Muscle layer of colon (tissue), 2 donors: ENCODE results near the gene DTNB.

Source experiments
- H3K27ac ChIP-seq: one replicate; pipeline ENCODE4 v1.7.0; 2013; ENCODE audit warnings: low read depth, mild to moderate bottlenecking, low read length, moderate library complexity
- H3K27me3 ChIP-seq, 2 donors: one replicate each; pipeline ENCODE4 v1.7.0; 2013; ENCODE audit warnings: low read length in 2 of 2, mild to moderate bottlenecking in 2 of 2; ENCODE audit not compliant: insufficient read depth in 2 of 2, control insufficient read depth in 1 of 2
- H3K36me3 ChIP-seq: one replicate; pipeline ENCODE4 v1.7.0; 2013; ENCODE audit warnings: mild to moderate bottlenecking, low read length; ENCODE audit not compliant: insufficient read depth
- H3K4me1 ChIP-seq: one replicate; pipeline ENCODE4 v1.7.0; 2013; ENCODE audit warnings: mild to moderate bottlenecking, low read length; ENCODE audit not compliant: insufficient read depth
- H3K4me3 ChIP-seq, 2 donors: one replicate each; pipeline ENCODE4 v1.7.0; 2013; ENCODE audit warnings: low read length in 2 of 2, low read depth in 1 of 2, mild to moderate bottlenecking in 1 of 2, moderate library complexity in 1 of 2
- H3K9ac ChIP-seq: one replicate; pipeline ENCODE4 v1.7.0; 2013; ENCODE audit warnings: low read length
- H3K9me3 ChIP-seq: one replicate; pipeline ENCODE4 v1.7.0; 2013; ENCODE audit warnings: mild to moderate bottlenecking, low read length
- donor health status: abdominal sarcoma.
- donor health status: Adenocarcinoma of cecum.

Gene DTNB

GRCh38 chr2:25493207-25493606, 180.2 kb downstream of the DTNB start:
- no peaks in the 10 kb centered on the region for H3K4me1 ChIP-seq
- H3K27ac ChIP-seq: no peak overlapping the region
- H3K36me3 ChIP-seq: no peaks in the 10 kb centered on the region
- H3K4me3 ChIP-seq: no peak overlapping the region
- H3K27me3 ChIP-seq: no peaks in the 10 kb centered on the region
- no peak overlapping the region for H3K9ac ChIP-seq
- no peaks in the 10 kb centered on the region for H3K9me3 ChIP-seq

DNA sequence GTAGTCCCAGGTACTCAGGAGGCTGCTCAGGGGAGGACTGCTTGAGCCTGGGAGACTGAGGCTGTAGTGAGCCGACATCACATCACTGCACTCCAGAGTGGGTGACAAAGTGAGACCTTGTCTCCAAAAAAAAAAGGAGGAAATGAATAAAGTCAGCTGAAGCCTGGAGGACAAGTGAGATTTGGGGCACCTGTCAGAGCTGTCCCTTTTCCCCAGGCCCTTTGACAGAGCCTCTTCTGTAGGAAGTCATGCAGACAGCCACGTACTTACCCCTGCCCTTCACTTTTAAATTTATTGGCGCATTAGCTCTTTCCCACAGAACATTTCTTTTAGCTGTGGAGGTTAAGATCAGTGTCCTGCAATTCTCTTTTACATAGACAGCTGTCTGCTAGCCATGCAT, 180.7 kb downstream of the DTNB start:
- Histone ChIP-seq H3K27ac (no peak overlapping the region), H3K9me3 (no peaks in the 10 kb centered on the region), H3K4me1 (no peaks in the 10 kb centered on the region), H3K9ac (no peak overlapping the region), H3K36me3 (no peaks in the 10 kb centered on the region), H3K27me3 (no peaks in the 10 kb centered on the region), H3K4me3 (no peak overlapping the region)

DNA sequence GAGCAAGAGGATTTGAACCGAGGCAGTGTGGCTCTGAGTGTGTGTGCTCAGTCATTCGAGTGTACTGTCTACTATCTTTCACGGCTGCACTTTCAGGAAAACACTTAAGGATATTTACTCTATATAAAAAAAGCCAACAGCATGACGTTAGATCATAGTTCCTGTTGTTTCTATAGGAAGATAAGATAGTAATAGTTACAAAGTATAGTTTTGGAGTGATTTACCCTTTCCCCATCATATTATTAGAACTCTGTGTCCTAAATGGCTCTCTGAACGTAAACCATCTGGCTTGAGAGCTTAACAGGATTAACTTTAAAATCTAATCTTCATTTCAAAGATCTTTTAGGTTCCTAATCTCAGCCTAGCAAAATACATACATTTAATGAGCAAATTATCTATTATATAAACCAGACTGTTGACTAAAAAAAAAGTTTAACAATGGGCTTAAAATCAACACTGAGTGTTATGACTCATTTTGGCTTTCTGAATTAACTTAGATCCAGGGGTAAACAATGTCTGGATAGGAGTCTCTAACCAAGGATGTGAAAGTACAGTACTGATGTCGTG, 181.3 kb downstream of the DTNB start:
- Histone ChIP-seq H3K9me3 (no peaks in the 10 kb centered on the region), H3K36me3 (no peaks in the 10 kb centered on the region), H3K4me3 (no peak overlapping the region), H3K27ac (no peak overlapping the region), H3K27me3 (no peaks in the 10 kb centered on the region), H3K4me1 (no peaks in the 10 kb centered on the region), H3K9ac (no peak overlapping the region)

- H3K27me3 ChIP-seq: no peaks in the 10 kb centered on the region
- no peak overlapping the region for H3K27ac ChIP-seq
- H3K9me3 ChIP-seq: no peaks in the 10 kb centered on the region
These were observed 182.2 kb downstream of the DTNB start for GRCh38 chr2:25491003-25491696.

DNA sequence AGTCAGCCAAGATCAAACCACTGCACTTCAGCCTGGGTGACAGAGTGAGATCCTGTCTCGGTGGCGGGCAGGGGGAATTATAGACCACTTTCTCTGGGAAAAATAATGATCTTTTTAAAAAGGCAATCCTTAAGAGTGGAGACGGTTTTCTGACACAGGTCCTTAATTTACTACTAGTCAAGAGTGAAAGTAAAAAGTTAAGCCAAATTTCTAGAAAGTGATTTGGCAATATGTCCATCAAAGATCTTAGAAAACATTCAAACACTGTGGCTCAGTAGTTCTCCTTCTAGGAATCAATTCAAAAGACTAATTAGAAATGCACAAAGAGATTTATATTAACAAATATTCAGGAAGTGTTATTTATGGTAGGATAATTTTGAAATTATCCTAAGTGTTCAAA, 183.2 kb downstream of the DTNB start:
- no peaks in the 10 kb centered on the region for H3K4me1 ChIP-seq
- H3K9ac ChIP-seq: no peak overlapping the region
- no peaks in the 10 kb centered on the region for H3K36me3 ChIP-seq

More at GRCh38 chr2:25491003-25491696, 182.2 kb downstream of the DTNB start:
- no peak overlapping the region for H3K9ac ChIP-seq
- no peak overlapping the region for H3K4me3 ChIP-seq
- no peaks in the 10 kb centered on the region for H3K36me3 ChIP-seq
- no peaks in the 10 kb centered on the region for H3K4me1 ChIP-seq

GRCh38 chr2:25489631-25490030, 183.7 kb downstream of the DTNB start:
- H3K36me3 ChIP-seq: no peaks in the 10 kb centered on the region
- H3K4me1 ChIP-seq: no peaks in the 10 kb centered on the region
- H3K9ac ChIP-seq: no peak overlapping the region
- H3K4me3 ChIP-seq: no peak overlapping the region
- no peaks in the 10 kb centered on the region for H3K9me3 ChIP-seq
- H3K27me3 ChIP-seq: no peaks in the 10 kb centered on the region
- no peak overlapping the region for H3K27ac ChIP-seq

More for the DNA sequence above, 183.2 kb downstream of the DTNB start:
- Histone ChIP-seq H3K27me3 (no peaks in the 10 kb centered on the region), H3K27ac (no peak overlapping the region), H3K4me3 (no peak overlapping the region), H3K9me3 (no peaks in the 10 kb centered on the region)

- Histone ChIP-seq H3K9me3 (no peaks in the 10 kb centered on the region), H3K4me3 (no peak overlapping the region), H3K27me3 (no peaks in the 10 kb centered on the region), H3K4me1 (no peaks in the 10 kb centered on the region), H3K9ac (no peak overlapping the region), H3K27ac (no peak overlapping the region), H3K36me3 (no peaks in the 10 kb centered on the region)
These were observed 189.6 kb downstream of the DTNB start for GRCh38 chr2:25483607-25484266.

- H3K4me1 ChIP-seq: no peaks in the 10 kb centered on the region
- no peaks in the 10 kb centered on the region for H3K27me3 ChIP-seq
- no peaks in the 10 kb centered on the region for H3K9me3 ChIP-seq
- H3K27ac ChIP-seq: no peak overlapping the region
- no peaks in the 10 kb centered on the region for H3K36me3 ChIP-seq
- H3K4me3 ChIP-seq: no peak overlapping the region
- no peak overlapping the region for H3K9ac ChIP-seq
These were observed 191.0 kb downstream of the DTNB start for GRCh38 chr2:25482341-25482740.

- no peaks in the 10 kb centered on the region for H3K27me3 ChIP-seq
- H3K4me3 ChIP-seq: no peak overlapping the region
- H3K9ac ChIP-seq: no peak overlapping the region
- no peaks in the 10 kb centered on the region for H3K9me3 ChIP-seq
- no peaks in the 10 kb centered on the region for H3K36me3 ChIP-seq
- no peaks in the 10 kb centered on the region for H3K4me1 ChIP-seq
- no peak overlapping the region for H3K27ac ChIP-seq
These were observed 191.7 kb downstream of the DTNB start for GRCh38 chr2:25481381-25482300.

DNA sequence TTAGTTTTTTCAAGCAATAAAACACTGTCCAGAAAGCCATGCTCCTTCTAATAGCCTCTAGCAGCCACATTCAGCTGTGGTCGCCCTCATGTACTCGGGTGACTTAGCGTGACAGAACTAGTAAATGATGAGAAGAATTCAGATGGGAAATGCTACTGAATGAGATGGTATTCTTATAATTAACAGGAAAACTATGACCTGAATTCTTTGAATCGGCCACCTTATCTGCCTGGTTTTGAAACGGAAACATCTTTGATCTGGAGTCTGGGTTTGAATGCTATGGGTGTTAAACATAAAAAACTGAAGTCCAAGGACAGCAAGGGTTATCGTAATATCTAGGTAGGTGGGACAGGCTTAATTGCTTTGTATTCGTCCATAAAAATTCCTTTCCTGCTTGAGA, 192.8 kb downstream of the DTNB start:
- Histone ChIP-seq H3K27ac (no peak overlapping the region), H3K9ac (no peak overlapping the region), H3K9me3 (no peaks in the 10 kb centered on the region), H3K27me3 (no peaks in the 10 kb centered on the region), H3K4me1 (no peaks in the 10 kb centered on the region), H3K36me3 (no peaks in the 10 kb centered on the region), H3K4me3 (no peak overlapping the region)

DNA sequence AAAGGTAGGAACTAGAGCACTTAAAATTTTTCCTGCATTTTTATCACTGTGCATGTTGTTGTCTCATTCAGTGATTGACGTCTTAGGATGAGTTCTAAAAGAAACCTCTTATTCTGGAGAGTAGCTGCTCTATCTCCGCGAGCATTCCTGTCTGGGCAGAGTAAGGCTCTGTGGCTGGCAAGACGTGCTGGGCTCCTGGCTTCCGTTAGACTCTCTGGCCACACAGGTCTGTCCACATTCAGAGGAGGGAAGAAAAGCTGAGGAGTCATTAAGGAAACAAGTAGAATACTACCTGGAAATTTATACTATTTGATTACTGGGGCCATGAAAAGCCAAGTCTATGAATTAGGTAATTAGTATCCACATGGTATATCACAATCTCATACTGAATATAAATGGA, 193.6 kb downstream of the DTNB start:
- H3K27ac ChIP-seq: no peak overlapping the region
- H3K4me1 ChIP-seq: no peaks in the 10 kb centered on the region
- H3K36me3 ChIP-seq: no peaks in the 10 kb centered on the region
- no peak overlapping the region for H3K9ac ChIP-seq
- no peaks in the 10 kb centered on the region for H3K9me3 ChIP-seq
- H3K27me3 ChIP-seq: no peaks in the 10 kb centered on the region
- no peak overlapping the region for H3K4me3 ChIP-seq
